Glomerular visceral epithelial cell (primary cell): ENCODE measurements around the gene CTNND2.

Experiments used
- DNase-seq: peaks from one replicate; pipeline ENCODE4 v3.0.0-alpha.2; 2016; ENCODE audit errors: extremely low spot score

CTNND2 gene

GRCh38 chr5:11780641-11781345, 123.5 kb downstream of the CTNND2 start:
- DNase-seq, result no peak

DNA sequence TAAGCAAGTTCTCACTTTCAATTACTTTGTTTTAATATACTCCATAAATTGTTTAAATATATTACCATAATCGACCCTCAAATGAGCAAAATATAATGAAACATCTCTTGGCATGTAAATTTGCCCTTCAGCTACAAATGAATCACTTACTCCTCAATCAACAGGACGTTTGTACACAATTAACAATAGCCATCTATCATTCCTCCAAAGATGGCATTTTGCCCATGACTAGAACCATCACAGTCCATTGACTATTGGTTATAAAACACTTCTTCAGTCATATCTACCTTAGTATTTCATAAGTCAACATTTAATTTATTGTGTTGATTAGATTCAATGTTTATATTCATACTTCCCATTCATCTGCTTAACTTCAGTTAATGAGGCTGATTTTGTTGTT, 127.2 kb downstream of the CTNND2 start:
- no peak for DNase-seq

DNA sequence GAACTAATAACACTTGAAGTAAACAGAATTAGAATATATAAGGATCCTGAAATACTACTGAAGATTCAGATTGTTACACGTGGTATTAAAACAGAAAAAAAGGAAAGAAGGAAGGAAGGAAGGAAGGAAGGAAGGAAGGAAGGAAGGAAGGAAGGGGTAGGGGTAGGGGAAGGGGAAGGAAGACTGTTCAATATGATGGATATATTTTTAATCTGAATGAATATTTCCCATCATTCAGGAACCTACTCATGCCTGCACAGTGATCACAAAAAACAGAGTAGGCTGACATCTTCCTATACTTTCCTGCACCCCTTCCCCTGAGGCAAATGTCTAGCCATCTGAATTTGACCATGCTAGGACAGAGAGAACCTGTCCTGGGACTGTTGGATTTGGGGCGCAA, 133.9 kb downstream of the CTNND2 start:
- DNase-seq, result no peak

GRCh38 chr5:11760934-11761603, 143.2 kb downstream of the CTNND2 start:
- no peak for DNase-seq

GRCh38 chr5:11758321-11758720, 145.9 kb downstream of the CTNND2 start:
- DNase-seq, result no peak

DNA sequence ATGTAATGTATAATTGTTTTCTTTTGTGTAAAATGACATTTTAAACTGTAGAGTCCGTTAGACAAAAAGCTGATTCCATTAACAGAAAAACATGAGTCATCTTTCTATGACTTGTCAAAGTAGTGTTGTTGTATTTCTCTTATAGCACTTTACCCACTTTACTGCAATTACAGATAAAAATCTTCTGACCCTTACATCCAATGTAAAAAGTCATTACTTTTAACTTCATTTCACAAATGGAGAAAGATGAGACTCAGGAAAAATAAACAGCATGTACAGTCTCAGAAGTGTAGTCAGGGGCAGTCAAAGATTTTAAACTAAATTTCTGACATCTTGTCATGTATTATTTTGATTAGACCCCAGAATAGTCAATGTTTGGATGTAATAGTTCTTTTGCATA, 146.6 kb downstream of the CTNND2 start:
- no peak for DNase-seq

GRCh38 chr5:11737010-11737409, 167.2 kb downstream of the CTNND2 start:
- no peak for DNase-seq

GRCh38 chr5:11734369-11734768, 169.9 kb downstream of the CTNND2 start:
- DNase-seq, result no peak

- no peak for DNase-seq
Observed at GRCh38 chr5:11733840-11734192, 170.4 kb downstream of the CTNND2 start.

- DNase-seq, result no peak
Observed at GRCh38 chr5:11733185-11733839, 170.9 kb downstream of the CTNND2 start.

DNA sequence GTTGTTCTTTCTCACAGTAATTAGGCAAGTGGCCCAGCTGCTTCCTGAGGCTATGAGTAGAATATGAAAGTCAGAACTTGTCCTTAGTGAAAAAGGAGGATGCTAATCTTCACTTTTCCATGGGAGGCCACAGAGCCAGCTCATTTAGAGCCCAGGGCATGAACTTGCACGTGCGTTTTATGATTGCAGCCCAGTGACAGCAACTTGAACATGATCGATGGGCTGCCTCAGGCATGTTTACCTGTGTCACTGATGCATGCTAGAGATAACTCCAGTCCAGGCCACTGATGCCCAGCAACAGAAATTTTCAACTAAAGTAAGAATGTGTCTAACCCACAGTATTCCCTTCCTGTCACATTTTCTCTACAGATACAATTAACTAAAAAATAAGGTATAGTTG, 179.3 kb downstream of the CTNND2 start:
- no peak for DNase-seq

DNA sequence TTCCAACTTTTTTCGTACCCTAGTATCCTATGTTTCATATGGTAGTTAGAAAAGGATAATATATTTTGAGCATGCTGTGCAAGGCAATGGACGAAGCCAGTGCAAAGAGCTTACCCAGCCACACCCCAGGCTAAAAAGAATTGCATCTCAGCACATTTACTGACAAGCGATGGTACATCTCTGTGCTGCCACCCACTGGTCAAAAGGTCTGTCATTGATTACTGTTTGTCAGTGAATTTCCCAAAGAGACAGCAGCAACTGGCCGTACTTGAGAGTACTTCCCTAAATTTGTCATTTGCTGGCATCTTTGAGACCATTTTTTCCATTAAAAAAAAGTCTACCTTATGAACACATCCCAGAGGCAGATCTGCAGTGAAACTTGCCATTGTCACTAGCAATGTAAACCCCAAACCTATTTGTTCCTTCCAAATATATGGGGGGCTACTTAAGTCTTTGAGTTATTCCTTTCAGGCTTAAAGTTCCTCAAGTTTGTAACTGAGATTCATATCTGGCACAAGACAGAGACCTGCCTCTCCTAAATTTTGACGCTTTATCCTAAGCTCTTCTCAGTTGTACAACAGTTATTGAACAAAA, 184.3 kb downstream of the CTNND2 start:
- DNase-seq, result no peak

DNA sequence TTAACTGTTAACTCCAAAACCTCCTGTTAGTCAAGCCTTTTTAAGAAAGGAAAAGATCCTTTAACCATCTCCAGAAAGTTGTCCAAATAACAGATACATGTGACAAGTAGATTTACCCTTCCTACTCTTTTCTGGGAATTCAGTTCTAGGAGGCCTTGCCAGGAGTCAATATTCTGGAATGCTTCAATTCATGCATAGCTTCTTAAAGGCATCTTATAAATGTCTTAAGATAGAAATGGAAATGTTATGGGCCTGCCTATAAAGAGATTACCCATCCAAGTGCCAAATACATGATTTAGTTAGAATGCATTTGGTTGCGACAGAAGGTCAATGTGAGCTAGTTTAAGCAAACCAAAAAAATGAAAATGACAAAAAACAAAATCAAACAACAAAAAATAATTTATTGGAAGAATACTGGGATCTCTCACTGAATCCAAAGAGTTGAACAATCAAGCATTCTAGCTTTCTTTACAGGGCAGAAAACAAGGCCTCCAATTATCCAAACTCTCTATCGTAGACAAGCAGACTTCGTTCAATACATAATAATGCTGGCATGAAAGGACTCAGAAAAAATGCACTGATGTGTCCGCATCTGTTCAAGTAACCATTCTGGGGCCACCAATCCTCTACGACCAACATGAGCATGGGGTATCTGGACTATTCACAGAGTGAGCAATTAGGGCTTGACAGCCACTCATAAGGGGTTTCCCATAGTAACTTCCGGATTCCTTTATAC, 188.6 kb downstream of the CTNND2 start:
- no peak for DNase-seq

- no peak for DNase-seq
Observed at GRCh38 chr5:11711932-11712331, 192.3 kb downstream of the CTNND2 start.

- DNase-seq, result no peak
Observed at GRCh38 chr5:11709021-11709420, 195.2 kb downstream of the CTNND2 start.

- no peak for DNase-seq
Observed at GRCh38 chr5:11704916-11705315, 199.3 kb downstream of the CTNND2 start.

- no peak for DNase-seq
Observed at GRCh38 chr5:11700391-11700790, 203.9 kb downstream of the CTNND2 start.

DNA sequence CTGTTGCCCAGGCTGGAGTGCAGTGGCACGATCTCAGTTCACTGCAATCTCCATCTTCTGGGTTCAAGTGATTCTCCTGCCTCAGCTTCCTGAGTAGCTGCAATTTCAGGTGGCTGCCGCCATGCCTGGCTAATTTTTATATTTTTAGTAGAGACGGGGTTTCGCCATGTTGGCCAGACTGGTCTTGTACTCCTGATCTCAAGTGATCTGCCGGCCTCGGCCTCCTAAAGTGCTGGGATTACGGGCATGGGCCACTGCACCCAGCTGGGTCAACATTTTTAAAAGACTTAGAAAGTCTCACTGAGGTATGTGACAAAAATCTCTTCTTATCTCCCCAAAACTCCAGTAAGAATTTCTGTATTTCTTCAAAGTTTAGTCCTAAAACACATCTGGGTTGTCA, 211.6 kb downstream of the CTNND2 start:
- DNase-seq, result no peak

DNA sequence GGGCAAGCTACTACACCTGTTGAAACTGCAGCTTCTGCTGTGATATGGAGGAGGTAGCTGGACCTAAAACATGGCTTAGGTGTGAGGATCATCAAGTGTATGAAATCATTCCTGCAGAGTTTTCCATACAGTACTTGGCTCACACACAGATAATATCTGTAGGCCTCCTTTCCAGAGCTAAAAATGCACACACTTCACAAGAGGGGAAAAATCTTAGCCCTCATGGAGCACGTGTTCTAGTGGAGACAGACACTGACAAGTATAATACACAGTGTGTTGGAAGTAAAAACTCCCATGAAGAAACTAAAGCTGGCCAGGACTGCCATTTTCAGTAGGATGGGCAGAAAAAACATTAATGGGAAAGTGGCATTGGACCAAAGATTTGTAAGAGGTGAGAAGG, 216.7 kb downstream of the CTNND2 start:
- DNase-seq, result no peak

DNA sequence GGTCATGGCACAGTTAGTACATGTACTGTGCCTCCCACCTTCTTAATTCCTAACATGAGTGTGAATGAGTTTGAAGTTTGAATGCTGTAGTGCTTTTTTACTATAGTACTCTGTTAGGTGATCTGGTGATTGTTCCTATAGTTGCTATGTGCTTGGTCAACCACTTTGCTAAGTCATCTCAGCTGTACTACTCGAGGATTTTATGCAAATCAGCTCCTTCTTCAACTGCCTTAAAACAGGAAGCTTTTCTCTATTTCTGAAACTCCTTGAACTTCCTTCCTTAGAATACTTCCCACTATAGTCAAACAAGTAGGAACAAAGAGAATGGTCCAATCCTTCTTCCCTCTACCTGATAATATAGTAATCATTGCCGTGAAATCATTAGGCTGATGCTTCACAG, 219.6 kb downstream of the CTNND2 start:
- DNase-seq, result no peak

DNA sequence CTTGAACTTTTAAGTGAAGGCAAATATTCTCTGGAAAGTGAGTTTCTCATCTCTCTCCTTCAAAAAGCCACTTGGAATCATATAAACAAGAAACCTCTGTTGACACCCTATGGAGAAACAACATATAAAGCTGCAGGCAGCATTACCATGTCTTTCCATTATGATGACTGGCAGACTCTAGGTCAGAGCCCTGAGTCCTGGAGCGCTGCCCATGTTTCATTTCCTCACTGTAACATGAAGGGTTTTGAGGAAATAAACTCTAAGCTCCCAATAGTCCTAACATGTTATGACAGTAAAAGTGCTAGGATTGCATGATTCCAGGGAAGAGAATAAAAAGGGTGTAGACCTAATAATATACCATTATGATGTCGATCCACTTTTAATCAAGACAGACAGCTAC, 220.6 kb downstream of the CTNND2 start:
- DNase-seq, result no peak

DNA sequence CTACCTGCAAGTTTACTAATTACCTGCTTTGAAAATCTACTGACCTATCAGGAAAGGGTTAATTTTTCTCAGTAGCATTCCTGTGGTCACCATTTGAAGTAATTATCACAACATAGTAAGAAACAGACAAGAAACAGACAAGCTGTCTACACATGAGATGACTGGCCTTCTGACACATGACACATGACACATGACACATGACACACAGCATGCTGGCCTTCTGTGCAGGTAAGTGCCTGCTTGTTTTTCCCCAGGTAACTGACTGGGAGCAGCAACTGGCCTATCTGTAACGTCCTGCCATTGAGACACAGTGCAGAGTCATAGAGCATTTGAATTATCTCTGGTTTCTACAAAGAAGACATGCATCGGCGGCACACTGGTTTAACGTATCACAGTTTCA, 222.4 kb downstream of the CTNND2 start:
- DNase-seq, result no peak
